DOHH2 (cell line): ENCODE data around the gene GRID1.
A peak's percentile ranks its signal among the peaks of the same experiment; 100 is the strongest.

Experiments used
- CTCF ChIP-seq: fragments of 200-600 bp; sonication (generic); IDR thresholded peaks from one replicate; pipeline ENCODE4 v1.5.1; 2014; ENCODE audit warnings: antibody characterized with exemption, mild to moderate bottlenecking, low read depth, low read length; ENCODE audit not compliant: poor library complexity, severe bottlenecking
- EZH2phosphoT487 ChIP-seq: fragments of 200-600 bp; sonication (generic); IDR thresholded peaks from 2 replicates; pipeline ENCODE4 v1.6.1; 2017; ENCODE audit warnings: borderline replicate concordance, mild to moderate bottlenecking, antibody characterized with exemption, low read length, moderate library complexity, mixed read lengths

GRCh38 chr10:86139066-86139657 lies 227.4 kb downstream of the GRID1 start:
- TF ChIP-seq CTCF (peak; percentile 80), EZH2phosphoT487 (no peak)
